ENCODE measurements around the gene UNC5C. TPM values are rescaled to one million over a fixed set of nuclear protein-coding genes. Genes with fewer than 3 reads are reported as not detected.

Gene UNC5C
- total and polyA plus RNA-seq, 2 donors (not counting 1 experiment from before 2014, with no cell fraction given): 2.0 to 11.6 TPM

- no peak overlapping the region for H3K4me3 ChIP-seq (replicated peaks in 1 of 4; ENCODE audit: control extremely low read depth in 1 of 4, insufficient read depth in 1 of 4, low read depth in 3 of 4, low read length in 4 of 4)
- H3K4me2 ChIP-seq (ENCODE audit: extremely low read depth, insufficient read depth, low read length): no peak overlapping the region
- H3K27me3 ChIP-seq (ENCODE audit: control insufficient read depth, insufficient read depth, low read length): no peaks in the 10 kb centered on the region
- H3K27ac ChIP-seq (ENCODE audit: insufficient read depth, low read length): no peak overlapping the region
- no peak overlapping the region for H3K9ac ChIP-seq (ENCODE audit: insufficient read depth, low read length)
- no peaks in the 10 kb centered on the region for H3K4me1 ChIP-seq (ENCODE audit: control insufficient read depth, extremely low read depth, insufficient read depth, low read length)
- no peak for DNase-seq (ENCODE audit: low read depth in 2 of 2)
- no peaks in the 10 kb centered on the region for H3K36me3 ChIP-seq (ENCODE audit: control insufficient read depth, insufficient read depth, low read length)
- H2AFZ ChIP-seq (ENCODE audit: low read length): no peak overlapping the region
- H3K79me2 ChIP-seq (ENCODE audit: control insufficient read depth, insufficient read depth, low read length): no peaks in the 10 kb centered on the region
- H3K9me3 ChIP-seq (ENCODE audit: control insufficient read depth, insufficient read depth, low read depth, low read length): no peaks in the 10 kb centered on the region
- no peaks in the 10 kb centered on the region for H4K20me1 ChIP-seq (ENCODE audit: control insufficient read depth, extremely low read depth, insufficient read depth, low read length)
- TF ChIP-seq CTCF (conservative IDR thresholded peaks at IDR 0.05 in 1 of 2, IDR thresholded peaks at IDR 0.05 in 1 of 2; ENCODE audit: low read depth in 1 of 2, low read length in 2 of 2) (no peak), EZH2 (IDR thresholded peaks at IDR 0.05; ENCODE audit: low read length, missing control alignments) (no peak)
Observed at GRCh38 chr4:95457353-95457752, 91.4 kb downstream of the UNC5C start.

GRCh38 chr4:95450294-95450693 is 98.5 kb downstream of the UNC5C start:
- Histone ChIP-seq H4K20me1 (ENCODE audit: control insufficient read depth, extremely low read depth, insufficient read depth, low read length) (no peaks in the 10 kb centered on the region), H3K79me2 (ENCODE audit: control insufficient read depth, insufficient read depth, low read length) (no peaks in the 10 kb centered on the region), H3K4me1 (ENCODE audit: control insufficient read depth, extremely low read depth, insufficient read depth, low read length) (no peaks in the 10 kb centered on the region), H3K4me3 (replicated peaks in 1 of 4; ENCODE audit: control extremely low read depth in 1 of 4, insufficient read depth in 1 of 4, low read depth in 3 of 4, low read length in 4 of 4) (no peak overlapping the region), H3K4me2 (ENCODE audit: extremely low read depth, insufficient read depth, low read length) (no peak overlapping the region), H3K27ac (ENCODE audit: insufficient read depth, low read length) (no peak overlapping the region), H3K9me3 (ENCODE audit: control insufficient read depth, insufficient read depth, low read depth, low read length) (no peaks in the 10 kb centered on the region), H3K36me3 (ENCODE audit: control insufficient read depth, insufficient read depth, low read length) (no peaks in the 10 kb centered on the region), H3K27me3 (ENCODE audit: control insufficient read depth, insufficient read depth, low read length) (no peaks in the 10 kb centered on the region), H2AFZ (ENCODE audit: low read length) (no peak overlapping the region), H3K9ac (ENCODE audit: insufficient read depth, low read length) (no peak overlapping the region)
- TF ChIP-seq EZH2 (IDR thresholded peaks at IDR 0.05; ENCODE audit: low read length, missing control alignments) (no peak), CTCF (conservative IDR thresholded peaks at IDR 0.05 in 1 of 2, IDR thresholded peaks at IDR 0.05 in 1 of 2; ENCODE audit: low read depth in 1 of 2, low read length in 2 of 2) (no peak)
- DNase-seq (ENCODE audit: low read depth in 2 of 2): no peak

- Histone ChIP-seq H3K4me3 (replicated peaks in 1 of 4; ENCODE audit: control extremely low read depth in 1 of 4, insufficient read depth in 1 of 4, low read depth in 3 of 4, low read length in 4 of 4) (no peak overlapping the region), H3K36me3 (ENCODE audit: control insufficient read depth, insufficient read depth, low read length) (no peaks in the 10 kb centered on the region), H4K20me1 (ENCODE audit: control insufficient read depth, extremely low read depth, insufficient read depth, low read length) (no peaks in the 10 kb centered on the region), H3K4me1 (ENCODE audit: control insufficient read depth, extremely low read depth, insufficient read depth, low read length) (no peaks in the 10 kb centered on the region), H3K9ac (ENCODE audit: insufficient read depth, low read length) (no peak overlapping the region), H2AFZ (ENCODE audit: low read length) (no peak overlapping the region), H3K4me2 (ENCODE audit: extremely low read depth, insufficient read depth, low read length) (no peak overlapping the region), H3K27ac (ENCODE audit: insufficient read depth, low read length) (no peak overlapping the region), H3K9me3 (ENCODE audit: control insufficient read depth, insufficient read depth, low read depth, low read length) (no peaks in the 10 kb centered on the region), H3K79me2 (ENCODE audit: control insufficient read depth, insufficient read depth, low read length) (no peaks in the 10 kb centered on the region), H3K27me3 (ENCODE audit: control insufficient read depth, insufficient read depth, low read length) (no peaks in the 10 kb centered on the region)
- TF ChIP-seq CTCF (conservative IDR thresholded peaks at IDR 0.05 in 1 of 2, IDR thresholded peaks at IDR 0.05 in 1 of 2; ENCODE audit: low read depth in 1 of 2, low read length in 2 of 2) (no peak), EZH2 (IDR thresholded peaks at IDR 0.05; ENCODE audit: low read length, missing control alignments) (no peak)
- DNase-seq (ENCODE audit: low read depth in 2 of 2): no peak
Observed at GRCh38 chr4:95446173-95446572, 102.6 kb downstream of the UNC5C start.

Measured in fibroblast of lung (primary cell).